CD4-positive, alpha-beta T cell treated with Interleukin-17A for 4 hours (primary cell): ENCODE data around the gene DNAJC5.
"Not testable (repeated sequence)": the region's sequence is repeated elsewhere in the genome, so short reads cannot be mapped to it uniquely, and the experiment has no call there.

Experiments used
- DNase-seq: peaks from one replicate; pipeline ENCODE4 v3.0.0-alpha.2; 2020; ENCODE audit warnings: mixed read lengths

The DNAJC5 gene

GRCh38 chr20:63894358-63895201, at the start of gene DNAJC5:
DNAJC5 (plus strand) TSS chr20:63895126; CDS start chr20:63928346, 33,220 bp downstream.
- peak; percentile 98 for DNase-seq

- DNase-seq, result no peak
Observed at GRCh38 chr20:63846128-63846771, 48.7 kb upstream of the DNAJC5 start.

- DNase-seq, result no peak
Observed at GRCh38 chr20:63846888-63847236, 48.1 kb upstream of the DNAJC5 start.

GRCh38 chr20:63847237-63848002, 47.5 kb upstream of the DNAJC5 start:
- DNase-seq, result no peak

- no peak for DNase-seq
Observed at GRCh38 chr20:63848003-63848911, 46.7 kb upstream of the DNAJC5 start.

- DNase-seq, result no peak
Observed at GRCh38 chr20:63850689-63851547, 44.0 kb upstream of the DNAJC5 start.

- DNase-seq, result not testable (repeated sequence)
Observed at GRCh38 chr20:63851548-63851943, 43.4 kb upstream of the DNAJC5 start.

- DNase-seq, result not testable (repeated sequence)
Observed at GRCh38 chr20:63853733-63854068, 41.2 kb upstream of the DNAJC5 start.

GRCh38 chr20:63854069-63854765, 40.7 kb upstream of the DNAJC5 start:
- DNase-seq, result no peak

GRCh38 chr20:63854766-63855362, 40.1 kb upstream of the DNAJC5 start:
- DNase-seq, result no peak

GRCh38 chr20:63855363-63856097, 39.4 kb upstream of the DNAJC5 start:
- no peak for DNase-seq

- no peak for DNase-seq
Observed at GRCh38 chr20:63856098-63856511, 38.8 kb upstream of the DNAJC5 start.

GRCh38 chr20:63857764-63858392, 37.0 kb upstream of the DNAJC5 start:
- DNase-seq, result no peak

GRCh38 chr20:63858393-63859165, 36.3 kb upstream of the DNAJC5 start:
- peak; percentile 16 for DNase-seq

GRCh38 chr20:63859166-63859699, 35.7 kb upstream of the DNAJC5 start:
- DNase-seq, result no peak

GRCh38 chr20:63860325-63861051, 34.4 kb upstream of the DNAJC5 start:
- DNase-seq, result no peak

GRCh38 chr20:63861365-63861934, 33.5 kb upstream of the DNAJC5 start, which contains the start of gene ABHD16B:
ABHD16B (plus strand) TSS chr20:63861498; CDS start chr20:63861541, 43 bp downstream.
- no peak for DNase-seq
